Neural cell (in vitro differentiated cells): ENCODE results near the gene KDM2A. TPM values are rescaled to one million over a fixed set of nuclear protein-coding genes. Genes with fewer than 3 reads are reported as not detected.
"Not testable (repeated sequence)": the region's sequence is repeated elsewhere in the genome, so short reads cannot be mapped to it uniquely, and the experiment has no call there.

ENCODE experiments used
- H2AFZ ChIP-seq: fragments of 200-600, 300-800 bp; sonication (generic), shearing (Covaris generic); 2 replicates; pipeline ENCODE4 v1.6.0; 2014; ENCODE audit warnings: low read depth, mild to moderate bottlenecking, antibody characterized with exemption, low read length, moderate library complexity
- H3F3A ChIP-seq: fragments of 200-600 bp; shearing (Covaris generic); 2 replicates; pipeline ENCODE4 v1.6.1; 2016; ENCODE audit warnings: mild to moderate bottlenecking, moderate library complexity, mixed read lengths, antibody characterized with exemption, low read length; ENCODE audit not compliant: insufficient read depth, poor library complexity, severe bottlenecking
- H3K27ac ChIP-seq: fragments of 200-600, 300-800 bp; sonication (generic), shearing (Covaris generic); 2 replicates; pipeline ENCODE4 v1.5.1; 2014; ENCODE audit warnings: mild to moderate bottlenecking, low read length, moderate library complexity
- H3K27me3 ChIP-seq: fragments of 300-800, 200-600 bp; sonication (generic), shearing (Covaris generic); 2 replicates; pipeline ENCODE4 v1.6.0; 2014; ENCODE audit warnings: mild to moderate bottlenecking, low read depth, low read length, moderate library complexity; ENCODE audit not compliant: insufficient read depth
- H3K36me3 ChIP-seq: fragments of 300-800, 200-600 bp; sonication (generic), shearing (Covaris generic); 2 replicates; pipeline ENCODE4 v1.5.1; 2014; ENCODE audit warnings: mild to moderate bottlenecking, antibody characterized with exemption, low read length, moderate library complexity; ENCODE audit not compliant: insufficient read depth
- H3K4me2 ChIP-seq: fragments of 300-800, 200-600 bp; sonication (generic), shearing (Covaris generic); 2 replicates; pipeline ENCODE4 v1.6.0; 2014; ENCODE audit warnings: mild to moderate bottlenecking, low read length
- H3K4me3 ChIP-seq: fragments of 300-800, 200-600 bp; sonication (generic), shearing (Covaris generic); 2 replicates; pipeline ENCODE4 v1.5.1; 2014; ENCODE audit warnings: mild to moderate bottlenecking, low read length, moderate library complexity
- H3K79me2 ChIP-seq: fragments of 200-600 bp; shearing (Covaris generic); replicated peaks from 2 replicates; pipeline ENCODE4 v1.6.0; 2014; ENCODE audit warnings: mild to moderate bottlenecking, low read length, moderate library complexity; ENCODE audit not compliant: insufficient read depth
- H3K9ac ChIP-seq: fragments of 300-800, 200-600 bp; sonication (generic), shearing (Covaris generic); 2 replicates; pipeline ENCODE4 v1.6.1; 2016; ENCODE audit warnings: mild to moderate bottlenecking, low read length, mixed read lengths
- H3K9me2 ChIP-seq: fragments of 200-600 bp; shearing (Covaris generic); 2 replicates; pipeline ENCODE4 v1.6.1; 2016; ENCODE audit warnings: mild to moderate bottlenecking, low read length, mixed read lengths; ENCODE audit not compliant: insufficient read depth
- H3K9me3 ChIP-seq: fragments of 200-600, 300-800 bp; sonication (generic), shearing (Covaris generic); 2 replicates; pipeline ENCODE4 v1.6.1; 2016; ENCODE audit warnings: mild to moderate bottlenecking, mixed run types, low read length, moderate library complexity, mixed read lengths
- H4K20me1 ChIP-seq: fragments of 200-600 bp; shearing (Covaris generic); 2 replicates; pipeline ENCODE4 v1.6.1; 2016; ENCODE audit warnings: mild to moderate bottlenecking, mixed run types; ENCODE audit not compliant: insufficient read depth
- EP300 ChIP-seq: fragments of 450-650 bp; conservative IDR thresholded peaks from 2 replicates; pipeline ENCODE4 v1.6.1; 2014; ENCODE audit warnings: antibody characterized with exemption, mild to moderate bottlenecking, moderate library complexity; ENCODE audit not compliant: poor library complexity, severe bottlenecking
- EZH2 ChIP-seq: fragments of 200-600, 300-800 bp; shearing (Covaris generic), sonication (generic); IDR thresholded peaks from 2 replicates; pipeline ENCODE4 v1.6.1; 2014; ENCODE audit warnings: antibody characterized with exemption, low read length, borderline replicate concordance, mild to moderate bottlenecking; ENCODE audit not compliant: insufficient read depth, poor library complexity, severe bottlenecking
- MXI1 ChIP-seq: fragments of 450-650 bp; conservative IDR thresholded peaks from 2 replicates; pipeline ENCODE4 v1.6.1; 2014; ENCODE audit warnings: antibody characterized with exemption, mild to moderate bottlenecking; ENCODE audit not compliant: poor library complexity, severe bottlenecking
- POLR2AphosphoS5 ChIP-seq: IDR thresholded peaks from 2 replicates; pipeline ENCODE4 v1.6.1; 2012
- RAD21 ChIP-seq: fragments of 450-650 bp; conservative IDR thresholded peaks from 2 replicates; pipeline ENCODE4 v1.6.1; 2014; ENCODE audit warnings: antibody characterized with exemption, mild to moderate bottlenecking, moderate library complexity
- REST ChIP-seq: IDR thresholded peaks from 2 replicates; pipeline ENCODE4 v1.6.1; 2012; ENCODE audit warnings: borderline replicate concordance
- SMC3 ChIP-seq: fragments of 450-650 bp; conservative IDR thresholded peaks from 2 replicates; pipeline ENCODE4 v1.6.1; 2014; ENCODE audit warnings: antibody characterized with exemption, mild to moderate bottlenecking, moderate library complexity; ENCODE audit not compliant: poor library complexity
- TAF1 ChIP-seq: IDR thresholded peaks from 2 replicates; pipeline ENCODE4 v1.6.1; 2012; ENCODE audit warnings: low read depth
- polyA plus RNA-seq: library from polyadenylated mRNA; depleted of rRNA; stranded (reverse); fragments of >200 nt; gene quantifications from 2 replicates; pipeline ENCODE4 v1.2.3, GENCODE V29; 2014
- TF ChIP-seq, protein P1 (sequence below): fragments of 450-650 bp; IDR thresholded peaks from 2 replicates; pipeline ENCODE4 v1.5.1; 2014; ENCODE audit warnings: antibody characterized with exemption, mild to moderate bottlenecking, moderate library complexity; ENCODE audit not compliant: poor library complexity, severe bottlenecking

The KDM2A gene
- polyA plus RNA-seq, 1 donor from 2014 or later = 12.4 TPM

DNA sequence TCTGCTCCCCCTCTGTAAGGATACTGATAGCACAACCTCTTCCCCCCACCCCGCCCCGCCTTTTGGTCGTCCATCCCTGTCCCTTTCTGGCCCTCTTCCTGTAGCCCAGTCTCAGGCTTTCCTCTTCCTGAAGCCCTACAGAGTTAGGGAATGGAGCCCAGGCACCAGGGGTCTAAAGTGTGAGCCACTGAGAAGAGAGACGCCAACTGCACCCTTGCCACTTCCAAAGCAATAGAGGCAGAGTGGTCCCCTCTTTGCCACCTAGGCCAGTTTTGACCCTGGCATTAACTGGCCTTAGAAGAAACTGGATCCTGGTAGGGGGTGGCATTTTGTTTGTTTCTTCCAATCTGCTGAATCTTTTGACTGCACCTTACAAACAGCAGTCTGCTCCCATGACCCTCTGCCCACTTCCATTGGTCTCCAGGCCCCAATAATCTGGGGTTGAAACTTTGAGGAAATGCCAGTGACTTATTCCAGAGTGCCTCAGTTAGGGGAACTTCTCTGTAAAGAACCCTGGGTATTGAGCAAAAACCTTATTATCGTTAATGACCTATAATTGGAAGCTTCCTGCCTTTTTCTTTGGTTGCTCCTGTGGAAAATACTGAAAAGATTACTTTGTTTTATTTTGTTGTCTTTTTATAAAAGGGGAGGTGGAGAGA lies 137.5 kb downstream of the KDM2A start:
- no peak for TF ChIP-seq RAD21
- TF ChIP-seq, protein P1, sequence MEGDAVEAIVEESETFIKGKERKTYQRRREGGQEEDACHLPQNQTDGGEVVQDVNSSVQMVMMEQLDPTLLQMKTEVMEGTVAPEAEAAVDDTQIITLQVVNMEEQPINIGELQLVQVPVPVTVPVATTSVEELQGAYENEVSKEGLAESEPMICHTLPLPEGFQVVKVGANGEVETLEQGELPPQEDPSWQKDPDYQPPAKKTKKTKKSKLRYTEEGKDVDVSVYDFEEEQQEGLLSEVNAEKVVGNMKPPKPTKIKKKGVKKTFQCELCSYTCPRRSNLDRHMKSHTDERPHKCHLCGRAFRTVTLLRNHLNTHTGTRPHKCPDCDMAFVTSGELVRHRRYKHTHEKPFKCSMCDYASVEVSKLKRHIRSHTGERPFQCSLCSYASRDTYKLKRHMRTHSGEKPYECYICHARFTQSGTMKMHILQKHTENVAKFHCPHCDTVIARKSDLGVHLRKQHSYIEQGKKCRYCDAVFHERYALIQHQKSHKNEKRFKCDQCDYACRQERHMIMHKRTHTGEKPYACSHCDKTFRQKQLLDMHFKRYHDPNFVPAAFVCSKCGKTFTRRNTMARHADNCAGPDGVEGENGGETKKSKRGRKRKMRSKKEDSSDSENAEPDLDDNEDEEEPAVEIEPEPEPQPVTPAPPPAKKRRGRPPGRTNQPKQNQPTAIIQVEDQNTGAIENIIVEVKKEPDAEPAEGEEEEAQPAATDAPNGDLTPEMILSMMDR = no peak
- TF ChIP-seq EP300 = no peak
- H2AFZ ChIP-seq = no peak overlapping the region
- H3K79me2 ChIP-seq = no peaks in the 10 kb centered on the region
- no peak overlapping the region for H3K4me2 ChIP-seq
- H3K36me3 ChIP-seq = peaks cover 8% of the 10 kb centered on the region
- no peaks in the 10 kb centered on the region for H3K9me3 ChIP-seq
- H3K9ac ChIP-seq = no peak overlapping the region
- H3K27ac ChIP-seq = no peak overlapping the region
- H3F3A ChIP-seq = no peaks in the 10 kb centered on the region
- no peaks in the 10 kb centered on the region for H4K20me1 ChIP-seq
- H3K9me2 ChIP-seq = no peaks in the 10 kb centered on the region
- H3K4me3 ChIP-seq = no peak overlapping the region
- no peaks in the 10 kb centered on the region for H3K27me3 ChIP-seq

GRCh38 chr11:67260406-67260805 lies 141.3 kb downstream of the KDM2A start:
- H3K9ac ChIP-seq = no peak overlapping the region
- no peaks in the 10 kb centered on the region for H3K9me3 ChIP-seq
- H3K9me2 ChIP-seq = no peaks in the 10 kb centered on the region
- no peaks in the 10 kb centered on the region for H3F3A ChIP-seq
- H3K36me3 ChIP-seq = peaks cover 8% of the 10 kb centered on the region
- no peak overlapping the region for H3K27ac ChIP-seq
- no peaks in the 10 kb centered on the region for H4K20me1 ChIP-seq
- H3K79me2 ChIP-seq = no peaks in the 10 kb centered on the region
- no peak for TF ChIP-seq TAF1
- no peaks in the 10 kb centered on the region for H3K27me3 ChIP-seq
- no peak overlapping the region for H2AFZ ChIP-seq
- H3K4me2 ChIP-seq = no peak overlapping the region
- H3K4me3 ChIP-seq = no peak overlapping the region

DNA sequence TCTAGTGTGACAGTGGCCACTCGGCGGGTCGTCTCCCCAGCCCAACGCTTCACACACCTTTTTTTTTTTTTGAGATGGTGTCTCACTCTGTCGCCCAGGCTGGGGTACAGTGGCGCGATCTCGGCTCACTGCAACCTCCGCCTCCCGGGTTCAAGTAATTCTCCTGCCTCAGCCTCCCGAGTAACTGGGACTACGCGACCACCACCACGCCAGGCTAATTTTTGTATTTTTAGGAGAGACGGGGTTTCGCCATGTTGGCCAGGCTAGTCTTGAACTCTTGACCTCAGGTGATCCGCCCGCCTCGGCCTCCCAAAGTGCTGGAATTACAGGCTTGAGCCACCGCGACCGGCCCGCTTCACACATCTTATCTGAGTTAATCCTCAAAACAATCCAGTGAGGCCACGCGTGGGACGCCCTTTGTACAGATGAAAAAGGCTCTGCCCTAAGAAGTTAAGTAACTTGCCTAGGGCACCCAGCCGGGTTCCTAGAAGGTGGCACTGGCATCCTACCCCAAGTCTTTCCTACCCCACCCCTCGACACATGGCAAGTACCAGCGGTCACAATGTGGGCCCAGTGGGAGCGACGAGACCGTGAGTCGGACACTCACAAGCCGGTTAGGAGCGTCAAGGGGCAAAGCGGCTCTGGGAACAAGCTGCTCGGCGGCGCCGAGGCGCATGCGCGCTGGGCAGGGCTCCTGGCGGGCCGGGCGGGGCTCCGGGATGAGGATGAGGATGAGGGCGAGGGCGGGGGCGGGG lies 142.0 kb downstream of the KDM2A start:
- H2AFZ ChIP-seq, H3K27ac ChIP-seq, H4K20me1 ChIP-seq, H3K27me3 ChIP-seq, H3K9me3 ChIP-seq, H3K79me2 ChIP-seq, H3K4me2 ChIP-seq, H3F3A ChIP-seq, H3K9me2 ChIP-seq, H3K9ac ChIP-seq, H3K36me3 ChIP-seq: not testable (repeated sequence)
- peak overlapping the region; percentile 57 for H3K4me3 ChIP-seq

GRCh38 chr11:67261640-67261945 lies 142.5 kb downstream of the KDM2A start:
- Histone ChIP-seq H3K27me3 (no peaks in the 10 kb centered on the region), H3K4me2 (no peak overlapping the region), H3K4me3 (peak overlapping the region; percentile 57), H4K20me1 (no peaks in the 10 kb centered on the region), H3F3A (no peaks in the 10 kb centered on the region), H3K9ac (no peak overlapping the region), H3K27ac (no peak overlapping the region), H3K79me2 (peaks cover 7% of the 10 kb centered on the region), H3K9me3 (no peaks in the 10 kb centered on the region), H3K9me2 (no peaks in the 10 kb centered on the region), H2AFZ (no peak overlapping the region), H3K36me3 (peaks cover 7% of the 10 kb centered on the region)
- TF ChIP-seq MXI1 (no peak), REST (no peak), EZH2 (no peak), SMC3 (no peak), EP300 (no peak), TAF1 (no peak), RAD21 (no peak), POLR2AphosphoS5 (no peak)
- TF ChIP-seq, protein P1 = no peak
